IMR-90 (cell line): ENCODE measurements around the gene SLC1A1.

Experiments used
- CTCF ChIP-seq: conservative IDR thresholded peaks from 2 replicates; pipeline ENCODE4 v1.5.1; 2012; ENCODE audit warnings: mild to moderate bottlenecking, low read depth, low read length, improper control_type of control experiment
- POLR2A ChIP-seq: IDR thresholded peaks from 2 replicates; pipeline ENCODE4 v1.6.1; 2012; ENCODE audit warnings: mild to moderate bottlenecking, low read depth, low read length

GRCh38 chr9:4567601-4568000 lies 77.3 kb downstream of the SLC1A1 start:
- TF ChIP-seq CTCF (no peak), POLR2A (no peak)
